ENCODE data around the gene LRP2.

Gene LRP2

DNA sequence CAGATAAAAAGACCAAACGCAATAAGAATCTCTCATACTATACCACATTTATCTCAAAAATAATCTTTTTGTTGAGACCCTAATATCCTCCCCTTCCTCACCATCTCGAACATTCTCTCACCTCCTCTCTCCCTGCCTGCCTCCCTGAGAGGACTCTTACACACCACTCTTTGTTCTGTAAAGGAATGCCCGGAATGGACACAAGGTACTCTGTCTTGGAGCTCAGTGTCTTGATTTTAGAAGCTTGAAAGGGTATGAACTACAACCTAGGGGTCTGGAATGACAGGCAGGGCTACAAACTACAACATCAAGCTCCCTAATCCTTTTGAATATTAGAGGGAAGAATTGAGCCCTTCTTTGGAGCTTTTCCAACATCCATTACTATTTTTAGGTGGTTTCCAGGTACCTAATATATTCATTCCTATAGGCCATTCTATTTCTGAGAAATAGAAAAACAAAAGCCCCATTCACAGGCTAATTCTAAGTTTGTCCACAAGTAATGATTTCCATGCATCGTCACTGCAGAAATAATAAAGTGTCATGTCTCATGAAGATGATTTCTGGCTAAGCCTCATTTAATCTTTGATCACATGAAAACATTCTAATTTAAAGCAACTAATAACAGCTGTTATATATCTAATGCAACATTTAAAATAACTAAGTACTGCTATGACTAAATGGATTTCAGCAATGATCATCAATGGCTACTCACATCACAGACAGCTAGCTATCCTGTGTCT, 60.6 kb downstream of the LRP2 start:
- no peak for TF ChIP-seq MAX (IDR thresholded peaks at IDR 0.05; ENCODE audit: low read depth, low read length)
- no peak for TF ChIP-seq POLR2A (IDR thresholded peaks at IDR 0.05; ENCODE audit: extremely low read depth, insufficient read length)
- no peak for TF ChIP-seq MYC (IDR thresholded peaks at IDR 0.05; ENCODE audit: low read depth, low read length)
- no peak for TF ChIP-seq CTCF (IDR thresholded peaks at IDR 0.05; ENCODE audit: low read depth, low read length)
- no peak overlapping the region for H3K4me3 ChIP-seq (ENCODE audit: low read depth, low read length)
- no peak for DNase-seq (ENCODE audit: low read depth)

DNA sequence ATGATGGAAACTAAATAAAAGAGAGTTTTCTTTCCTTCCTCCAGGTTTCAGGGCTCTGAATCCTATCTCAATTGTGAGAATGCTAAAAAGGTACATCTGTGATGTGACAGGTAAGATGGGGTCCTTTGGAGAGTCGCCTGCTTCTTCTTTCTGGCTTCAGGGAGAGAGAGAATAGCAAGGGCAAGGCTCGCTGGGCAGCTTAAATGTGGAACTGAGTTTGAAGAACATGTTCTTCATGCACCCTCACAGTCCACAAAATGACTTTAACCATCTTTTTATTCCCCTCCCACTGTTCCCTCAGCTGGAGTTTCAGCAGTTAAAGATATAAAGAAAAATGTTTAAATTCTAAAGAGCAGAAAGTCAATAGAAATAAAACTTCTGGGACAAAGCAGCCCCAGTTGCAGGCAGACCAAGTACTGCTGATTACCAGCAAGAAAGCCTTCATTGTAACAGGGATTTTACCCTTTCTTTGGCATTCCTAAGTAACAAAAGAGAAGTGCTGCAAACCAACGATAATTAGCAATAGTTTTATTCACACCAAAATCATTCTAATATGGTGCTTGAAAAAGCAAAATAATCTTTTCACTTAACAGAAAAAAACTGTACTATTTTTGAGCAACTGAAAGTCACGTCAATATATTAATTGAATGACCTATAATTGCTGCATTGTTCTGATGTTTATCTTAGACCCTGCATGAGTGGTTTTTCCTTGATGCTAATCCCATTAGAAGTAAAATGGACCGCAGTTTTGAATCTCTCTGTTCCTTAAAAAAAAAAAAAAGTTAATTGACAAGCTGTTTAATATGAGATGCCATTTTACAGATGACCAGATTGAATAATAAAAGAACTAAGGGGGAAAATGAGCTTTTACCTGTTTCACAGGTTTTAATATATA, 61.5 kb downstream of the LRP2 start:
- H3K4me3 ChIP-seq (ENCODE audit: low read depth, low read length): no peak overlapping the region
- no peak for TF ChIP-seq POLR2A (IDR thresholded peaks at IDR 0.05; ENCODE audit: extremely low read depth, insufficient read length)
- no peak for TF ChIP-seq MAX (IDR thresholded peaks at IDR 0.05; ENCODE audit: low read depth, low read length)
- TF ChIP-seq CTCF (IDR thresholded peaks at IDR 0.05; ENCODE audit: low read depth, low read length): no peak
- TF ChIP-seq MYC (IDR thresholded peaks at IDR 0.05; ENCODE audit: low read depth, low read length): no peak
- DNase-seq (ENCODE audit: low read depth): no peak

- TF ChIP-seq MAX (IDR thresholded peaks at IDR 0.05; ENCODE audit: low read depth, low read length) (no peak), MYC (IDR thresholded peaks at IDR 0.05; ENCODE audit: low read depth, low read length) (no peak), POLR2A (IDR thresholded peaks at IDR 0.05; ENCODE audit: extremely low read depth, insufficient read length) (no peak), CTCF (IDR thresholded peaks at IDR 0.05; ENCODE audit: low read depth, low read length) (no peak)
- H3K4me3 ChIP-seq (ENCODE audit: low read depth, low read length): no peak overlapping the region
- no peak for DNase-seq (ENCODE audit: low read depth)
Observed at GRCh38 chr2:169298007-169298406, 64.3 kb downstream of the LRP2 start.

DNA sequence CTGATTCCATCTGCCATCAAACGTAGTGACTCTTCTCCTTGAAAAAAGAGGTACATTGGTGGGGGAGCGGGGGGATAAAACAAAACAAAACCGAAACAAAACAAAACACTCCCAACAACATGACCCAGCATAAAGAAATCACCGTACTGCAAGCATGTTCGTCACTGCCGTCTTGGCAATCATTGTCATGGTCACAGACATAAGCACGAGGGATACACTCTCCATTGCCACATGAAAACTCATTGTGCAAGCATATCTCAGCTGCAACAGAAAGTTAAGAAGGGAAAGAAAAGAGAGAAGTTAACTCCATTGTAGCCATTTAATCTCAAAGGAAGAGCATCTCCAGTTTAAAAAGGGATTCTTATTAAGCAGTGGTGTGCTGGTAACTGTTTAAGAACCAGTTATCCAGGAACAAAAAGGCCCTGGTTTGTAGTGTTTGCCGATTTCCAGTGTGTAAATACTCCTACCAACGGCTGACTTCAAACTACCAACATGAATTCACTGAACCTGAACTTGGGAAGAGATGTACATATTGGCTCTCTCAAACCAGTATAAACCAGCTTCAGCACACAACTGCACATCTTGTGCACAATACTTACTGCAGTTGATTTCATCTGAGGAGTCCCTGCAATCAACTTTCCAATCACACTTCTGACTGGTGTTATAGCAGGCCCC, 68.2 kb downstream of the LRP2 start:
- DNase-seq (ENCODE audit: low read depth): peak; percentile 9
- TF ChIP-seq CTCF (IDR thresholded peaks at IDR 0.05; ENCODE audit: low read depth, low read length) (no peak), MYC (IDR thresholded peaks at IDR 0.05; ENCODE audit: low read depth, low read length) (no peak), POLR2A (IDR thresholded peaks at IDR 0.05; ENCODE audit: extremely low read depth, insufficient read length) (no peak), MAX (IDR thresholded peaks at IDR 0.05; ENCODE audit: low read depth, low read length) (no peak)
- H3K4me3 ChIP-seq (ENCODE audit: low read depth, low read length): no peak overlapping the region

- no peak for DNase-seq (ENCODE audit: low read depth)
- no peak for TF ChIP-seq CTCF (IDR thresholded peaks at IDR 0.05; ENCODE audit: low read depth, low read length)
- TF ChIP-seq MAX (IDR thresholded peaks at IDR 0.05; ENCODE audit: low read depth, low read length): no peak
- no peak overlapping the region for H3K4me3 ChIP-seq (ENCODE audit: low read depth, low read length)
Observed at GRCh38 chr2:169291517-169291916, 70.8 kb downstream of the LRP2 start.

Measured in NB4 (cell line).